ENCODE results near the gene PRC1.

DNA sequence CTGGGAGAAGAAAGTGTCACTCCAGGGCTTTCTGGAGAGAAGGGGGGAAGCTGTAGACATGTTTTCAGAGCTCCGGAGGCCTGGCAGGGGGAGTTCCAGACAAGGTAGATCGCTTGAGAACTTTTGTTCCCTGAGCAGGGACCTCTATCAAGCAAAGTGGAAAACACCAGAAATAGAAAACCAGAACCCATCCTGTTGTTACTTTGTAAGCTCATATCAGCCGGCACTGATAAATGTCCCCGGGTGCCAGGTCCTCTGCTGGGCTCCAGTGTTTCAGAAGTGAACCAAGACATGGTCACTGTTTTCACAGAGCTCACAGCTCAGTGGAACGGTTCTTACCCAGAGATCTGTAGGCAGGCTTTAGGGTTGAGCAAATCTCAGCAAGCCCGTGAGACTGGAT, 75.5 kb downstream of the PRC1 start:
- TF ChIP-seq, protein P1, sequence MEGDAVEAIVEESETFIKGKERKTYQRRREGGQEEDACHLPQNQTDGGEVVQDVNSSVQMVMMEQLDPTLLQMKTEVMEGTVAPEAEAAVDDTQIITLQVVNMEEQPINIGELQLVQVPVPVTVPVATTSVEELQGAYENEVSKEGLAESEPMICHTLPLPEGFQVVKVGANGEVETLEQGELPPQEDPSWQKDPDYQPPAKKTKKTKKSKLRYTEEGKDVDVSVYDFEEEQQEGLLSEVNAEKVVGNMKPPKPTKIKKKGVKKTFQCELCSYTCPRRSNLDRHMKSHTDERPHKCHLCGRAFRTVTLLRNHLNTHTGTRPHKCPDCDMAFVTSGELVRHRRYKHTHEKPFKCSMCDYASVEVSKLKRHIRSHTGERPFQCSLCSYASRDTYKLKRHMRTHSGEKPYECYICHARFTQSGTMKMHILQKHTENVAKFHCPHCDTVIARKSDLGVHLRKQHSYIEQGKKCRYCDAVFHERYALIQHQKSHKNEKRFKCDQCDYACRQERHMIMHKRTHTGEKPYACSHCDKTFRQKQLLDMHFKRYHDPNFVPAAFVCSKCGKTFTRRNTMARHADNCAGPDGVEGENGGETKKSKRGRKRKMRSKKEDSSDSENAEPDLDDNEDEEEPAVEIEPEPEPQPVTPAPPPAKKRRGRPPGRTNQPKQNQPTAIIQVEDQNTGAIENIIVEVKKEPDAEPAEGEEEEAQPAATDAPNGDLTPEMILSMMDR (IDR thresholded peaks at IDR 0.05): no peak
- no peak for TF ChIP-seq POLR2A (IDR thresholded peaks at IDR 0.05)

All from sigmoid colon (tissue), 3 donors.